K562 (cell line): Measurements from ENCODE around the gene FAM171A2. TPM values are rescaled to one million over a fixed set of nuclear protein-coding genes. Genes with fewer than 3 reads are reported as not detected.

Source experiments
- BCOR ChIP-seq: fragments of 450-650 bp; IDR thresholded peaks from 2 replicates; pipeline ENCODE4 v1.6.1; 2016
- CBX2 ChIP-seq: fragments of 200-600 bp; sonication (generic); IDR thresholded peaks from one replicate; pipeline ENCODE4 v1.6.1; 2012; ENCODE audit warnings: mild to moderate bottlenecking, low read length, inconsistent platforms; ENCODE audit not compliant: insufficient read depth, poor library complexity, severe bottlenecking
- CTCF ChIP-seq, 3 experiments: IDR thresholded peaks in 2 of 3; conservative IDR thresholded peaks in 1 of 3; 2 replicates each; pipeline ENCODE4 v1.5.1; 2011 to 2012; ENCODE audit warnings: low read length in 3 of 3, mild to moderate bottlenecking in 3 of 3, control low read depth in 2 of 3, improper control_type of control experiment in 1 of 3, inconsistent platforms in 1 of 3, low read depth in 1 of 3, mixed read lengths in 1 of 3, moderate library complexity in 1 of 3; ENCODE audit not compliant: insufficient read depth in 2 of 3
- DNMT1 ChIP-seq: fragments of 450-650 bp; IDR thresholded peaks from 2 replicates; pipeline ENCODE4 v1.6.1; 2016; ENCODE audit warnings: antibody characterized with exemption, mild to moderate bottlenecking
- EGR1 ChIP-seq: fragments of 450-650 bp; conservative IDR thresholded peaks from 2 replicates; pipeline ENCODE4 v1.6.1; 2017; ENCODE audit warnings: mild to moderate bottlenecking
- GABPB1 ChIP-seq: sonication (generic); formaldehyde crosslinking; IDR thresholded peaks from 2 replicates; pipeline ENCODE4 v1.8.0; 2022; ENCODE audit warnings: mild to moderate bottlenecking, missing genetic modification reagents
- HSF4 ChIP-seq: fragments of 250-450 bp; sonication (Bioruptor Pico); IDR thresholded peaks from 2 replicates; pipeline ENCODE4 v2.1.2; 2022; ENCODE audit warnings: mild to moderate bottlenecking, moderate library complexity, borderline replicate concordance
- KDM4B ChIP-seq, 2 experiments: fragments of 450-650 bp in 1 of 2; sonication (generic) in 1 of 2; IDR thresholded peaks; 2 replicates each; pipeline ENCODE4 v1.6.1; 2016 to 2017; ENCODE audit warnings: borderline replicate concordance in 2 of 2, antibody characterized with exemption in 1 of 2, low read depth in 1 of 2, mild to moderate bottlenecking in 1 of 2
- KDM5B ChIP-seq: fragments of 200-600 bp; sonication (generic); IDR thresholded peaks from 2 replicates; pipeline ENCODE4 v1.6.1; 2012; ENCODE audit warnings: low read depth, mild to moderate bottlenecking, moderate library complexity, low read length, control low read depth, inconsistent platforms; ENCODE audit not compliant: insufficient replicate concordance
- KLF16 ChIP-seq: IDR thresholded peaks from 2 replicates; pipeline ENCODE4 v1.6.1; 2016; ENCODE audit warnings: antibody characterized with exemption
- PHTF2 ChIP-seq: fragments of 250-450 bp; sonication (Bioruptor Pico); IDR thresholded peaks from 2 replicates; pipeline ENCODE4 v1.5.0; 2021; ENCODE audit warnings: mild to moderate bottlenecking
- PTBP1 ChIP-seq: fragments of 200-400 bp; formaldehyde crosslinking; IDR thresholded peaks from 2 replicates; pipeline ENCODE4 v1.6.1; 2017; ENCODE audit warnings: low read depth, low read length
- PURB ChIP-seq: sonication (generic); formaldehyde crosslinking; IDR thresholded peaks from 2 replicates; pipeline ENCODE4 v1.9.0; 2021; ENCODE audit warnings: low read depth, mild to moderate bottlenecking, missing genetic modification reagents
- RBM34 ChIP-seq: fragments of 200-400 bp; formaldehyde crosslinking; IDR thresholded peaks from 2 replicates; pipeline ENCODE4 v1.6.1; 2018; ENCODE audit warnings: low read length, borderline replicate concordance; ENCODE audit not compliant: insufficient read depth
- SP2 ChIP-seq: IDR thresholded peaks from 2 replicates; pipeline ENCODE4 v1.6.1; 2011; ENCODE audit warnings: mild to moderate bottlenecking, low read depth, low read length, moderate library complexity; ENCODE audit not compliant: poor library complexity, severe bottlenecking; ENCODE audit errors: extremely low read depth
- TCFL5 ChIP-seq: fragments of 250-450 bp; sonication (Bioruptor Pico); conservative IDR thresholded peaks from 2 replicates; pipeline ENCODE4 v1.6.1; 2021; ENCODE audit warnings: mild to moderate bottlenecking, moderate library complexity, matching md5 sums
- TFE3 ChIP-seq: fragments of 450-650 bp; formaldehyde crosslinking; IDR thresholded peaks from 2 replicates; pipeline ENCODE4 v1.4.0; 2020; ENCODE audit warnings: mild to moderate bottlenecking, mixed read lengths
- ZNF311 ChIP-seq: fragments of 250-450 bp; sonication (Bioruptor Pico); IDR thresholded peaks from 2 replicates; pipeline ENCODE4 v1.4.0; 2020; ENCODE audit warnings: mild to moderate bottlenecking, moderate library complexity
- ZNF77 ChIP-seq: fragments of 250-450 bp; sonication (Bioruptor Pico); IDR thresholded peaks from 2 replicates; pipeline ENCODE4 v1.5.0; 2020
- polyA plus RNA-seq, 8 experiments: library from polyadenylated mRNA; depleted of rRNA in 4 of 8; stranded (reverse) in 5 of 8; unstranded in 3 of 8; fragments of >200 nt; fragmentation: Nextera tagmentation in 2 of 8; fragmentation: Illumina TruSeq in 1 of 8; extraction: Ambion mirVana in 2 of 8; extraction: Trizol in 1 of 8; gene quantifications; 2 replicates each; pipeline versions ENCODE4 v1.2.1 to v1.2.3, GENCODE V29; 2011 to 2014; ENCODE audit warnings: inconsistent platforms in 1 of 8, missing spikeins in 1 of 8
- total RNA-seq, 7 experiments: library from RNA; depleted of rRNA in 6 of 7; stranded (reverse); fragments of >200 nt in 6 of 7; fragmentation: Illumina TruSeq in 2 of 7; extraction: Trizol in 2 of 7; gene quantifications; 2 replicates each; pipeline versions ENCODE4 v1.2.1 to v1.2.3, GENCODE V29; 2011 to 2021; ENCODE audit warnings: low replicate concordance in 1 of 7
- TF ChIP-seq, protein P1 (sequence below): sonication (generic); formaldehyde crosslinking; IDR thresholded peaks from 2 replicates; pipeline ENCODE4 v1.8.0; 2023; ENCODE audit warnings: missing genetic modification reagents, mild to moderate bottlenecking, borderline replicate concordance

FAM171A2 gene
- total and polyA plus RNA-seq, 9 of the 15 experiments (the other 6 are each of a cell fraction or from before 2014, with no cell fraction given), result 0.10 to 10.2 (median 2.0) TPM; not detected in 1

GRCh38 chr17:44389723-44390202 lies 26.1 kb upstream of the FAM171A2 start (continued):
- TF ChIP-seq, protein P1, sequence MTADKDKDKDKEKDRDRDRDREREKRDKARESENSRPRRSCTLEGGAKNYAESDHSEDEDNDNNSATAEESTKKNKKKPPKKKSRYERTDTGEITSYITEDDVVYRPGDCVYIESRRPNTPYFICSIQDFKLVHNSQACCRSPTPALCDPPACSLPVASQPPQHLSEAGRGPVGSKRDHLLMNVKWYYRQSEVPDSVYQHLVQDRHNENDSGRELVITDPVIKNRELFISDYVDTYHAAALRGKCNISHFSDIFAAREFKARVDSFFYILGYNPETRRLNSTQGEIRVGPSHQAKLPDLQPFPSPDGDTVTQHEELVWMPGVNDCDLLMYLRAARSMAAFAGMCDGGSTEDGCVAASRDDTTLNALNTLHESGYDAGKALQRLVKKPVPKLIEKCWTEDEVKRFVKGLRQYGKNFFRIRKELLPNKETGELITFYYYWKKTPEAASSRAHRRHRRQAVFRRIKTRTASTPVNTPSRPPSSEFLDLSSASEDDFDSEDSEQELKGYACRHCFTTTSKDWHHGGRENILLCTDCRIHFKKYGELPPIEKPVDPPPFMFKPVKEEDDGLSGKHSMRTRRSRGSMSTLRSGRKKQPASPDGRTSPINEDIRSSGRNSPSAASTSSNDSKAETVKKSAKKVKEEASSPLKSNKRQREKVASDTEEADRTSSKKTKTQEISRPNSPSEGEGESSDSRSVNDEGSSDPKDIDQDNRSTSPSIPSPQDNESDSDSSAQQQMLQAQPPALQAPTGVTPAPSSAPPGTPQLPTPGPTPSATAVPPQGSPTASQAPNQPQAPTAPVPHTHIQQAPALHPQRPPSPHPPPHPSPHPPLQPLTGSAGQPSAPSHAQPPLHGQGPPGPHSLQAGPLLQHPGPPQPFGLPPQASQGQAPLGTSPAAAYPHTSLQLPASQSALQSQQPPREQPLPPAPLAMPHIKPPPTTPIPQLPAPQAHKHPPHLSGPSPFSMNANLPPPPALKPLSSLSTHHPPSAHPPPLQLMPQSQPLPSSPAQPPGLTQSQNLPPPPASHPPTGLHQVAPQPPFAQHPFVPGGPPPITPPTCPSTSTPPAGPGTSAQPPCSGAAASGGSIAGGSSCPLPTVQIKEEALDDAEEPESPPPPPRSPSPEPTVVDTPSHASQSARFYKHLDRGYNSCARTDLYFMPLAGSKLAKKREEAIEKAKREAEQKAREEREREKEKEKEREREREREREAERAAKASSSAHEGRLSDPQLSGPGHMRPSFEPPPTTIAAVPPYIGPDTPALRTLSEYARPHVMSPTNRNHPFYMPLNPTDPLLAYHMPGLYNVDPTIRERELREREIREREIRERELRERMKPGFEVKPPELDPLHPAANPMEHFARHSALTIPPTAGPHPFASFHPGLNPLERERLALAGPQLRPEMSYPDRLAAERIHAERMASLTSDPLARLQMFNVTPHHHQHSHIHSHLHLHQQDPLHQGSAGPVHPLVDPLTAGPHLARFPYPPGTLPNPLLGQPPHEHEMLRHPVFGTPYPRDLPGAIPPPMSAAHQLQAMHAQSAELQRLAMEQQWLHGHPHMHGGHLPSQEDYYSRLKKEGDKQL (CRISPR knock-in tag), result no peak
- TF ChIP-seq ZNF77 (no peak), DNMT1 (no peak), ZNF311 (CRISPR knock-in tag) (no peak), BCOR (peak; percentile 80), PHTF2 (CRISPR knock-in tag) (no peak), PTBP1 (no peak), TCFL5 (CRISPR knock-in tag) (no peak), GABPB1 (CRISPR knock-in tag) (no peak; the same call in 1 of the 2 replicates), KDM5B (no peak), KDM4B (IDR thresholded peaks at IDR 0.05; ENCODE audit: borderline replicate concordance in 2 of 2, low read depth in 1 of 2) (no peak), RBM34 (no peak), TFE3 (CRISPR knock-in tag) (no peak), CBX2 (no peak), HSF4 (CRISPR knock-in tag) (no peak), SP2 (no peak), KLF16 (peak; percentile 98), EGR1 (no peak), PURB (CRISPR knock-in tag) (no peak), CTCF (IDR thresholded peaks at IDR 0.05 in 2 of 3, conservative IDR thresholded peaks at IDR 0.05 in 1 of 3; ENCODE audit: insufficient read depth in 2 of 3, low read depth in 1 of 3, low read length in 3 of 3) (no peak)
